Activated T-cell treated with anti-CD3 and anti-CD28 coated beads for 4 hours (primary cell): ENCODE results near the gene RDX.

Source experiments
- DNase-seq: peaks from one replicate; pipeline ENCODE4 v3.0.0-alpha.2; 2020

The RDX gene

DNA sequence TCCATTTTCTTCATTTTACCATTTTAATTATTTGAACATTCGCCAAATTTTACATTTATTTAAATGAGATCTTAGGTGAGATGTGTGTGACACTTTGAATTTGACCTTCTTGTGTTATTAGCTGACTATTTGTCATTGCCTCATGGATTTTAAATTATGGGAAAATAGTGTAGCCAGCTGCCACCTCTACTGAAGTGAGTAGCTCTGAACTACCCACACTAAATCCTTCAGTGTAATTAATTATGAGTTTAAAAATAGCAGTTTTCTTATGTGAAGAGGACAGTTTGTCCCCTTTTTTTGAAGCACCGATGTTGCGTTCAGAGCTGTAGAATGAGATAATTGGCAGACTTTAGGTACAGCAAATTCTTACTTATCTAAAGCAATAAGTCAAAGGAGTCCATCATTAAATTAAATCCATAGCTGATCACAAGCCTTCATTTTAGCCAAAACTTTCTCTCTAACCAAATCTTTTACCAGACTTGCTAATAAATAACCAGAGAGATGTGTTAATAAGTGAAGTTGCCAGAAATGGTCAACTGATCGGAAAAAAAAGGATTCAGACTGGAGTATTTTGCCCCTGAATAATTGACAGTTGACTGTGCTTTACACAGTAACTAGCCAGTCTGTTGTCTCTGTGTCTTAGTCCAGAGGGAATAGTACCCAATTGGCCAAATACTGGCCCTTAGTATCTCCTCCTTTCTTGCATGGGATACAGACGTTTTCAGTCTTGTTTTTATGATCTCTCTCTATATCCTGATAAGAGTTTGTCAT is 128.2 kb downstream of the RDX start:
- no peak for DNase-seq

DNA sequence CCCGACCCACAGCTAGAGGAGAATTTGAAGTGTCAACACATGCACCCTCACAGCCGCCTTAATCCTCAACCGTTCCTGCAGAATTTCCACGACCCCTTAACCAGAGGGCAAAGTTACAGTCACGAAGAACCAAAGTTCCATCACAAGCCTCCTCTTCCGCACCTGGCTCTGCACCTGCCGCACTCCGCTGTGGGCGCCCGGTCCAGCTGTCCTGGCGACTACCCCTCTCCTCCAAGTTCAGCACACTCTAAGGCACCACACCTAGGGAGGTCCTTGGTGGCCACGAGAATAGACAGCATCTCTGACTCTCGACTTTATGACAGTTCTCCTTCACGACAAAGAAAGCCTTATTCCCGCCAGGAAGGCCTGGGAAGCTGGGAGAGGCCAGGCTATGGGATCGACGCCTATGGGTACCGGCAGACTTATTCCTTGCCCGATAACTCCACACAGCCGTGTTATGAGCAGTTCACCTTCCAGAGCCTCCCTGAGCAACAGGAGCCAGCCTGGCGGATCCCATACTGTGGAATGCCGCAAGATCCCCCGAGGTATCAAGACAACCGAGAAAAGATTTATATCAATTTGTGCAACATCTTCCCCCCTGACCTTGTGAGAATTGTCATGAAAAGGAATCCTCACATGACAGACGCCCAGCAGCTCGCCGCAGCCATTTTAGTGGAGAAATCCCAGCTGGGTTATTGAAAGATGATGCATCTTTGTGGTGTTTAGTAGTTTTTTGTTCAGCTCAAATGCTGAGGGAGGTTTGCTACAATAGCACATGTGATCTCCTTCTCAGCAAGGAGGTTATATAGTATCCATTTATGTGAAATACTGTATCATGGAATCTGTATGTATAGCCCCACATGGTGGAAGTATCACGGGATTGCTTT is 131.1 kb downstream of the RDX start:
- no peak for DNase-seq

DNA sequence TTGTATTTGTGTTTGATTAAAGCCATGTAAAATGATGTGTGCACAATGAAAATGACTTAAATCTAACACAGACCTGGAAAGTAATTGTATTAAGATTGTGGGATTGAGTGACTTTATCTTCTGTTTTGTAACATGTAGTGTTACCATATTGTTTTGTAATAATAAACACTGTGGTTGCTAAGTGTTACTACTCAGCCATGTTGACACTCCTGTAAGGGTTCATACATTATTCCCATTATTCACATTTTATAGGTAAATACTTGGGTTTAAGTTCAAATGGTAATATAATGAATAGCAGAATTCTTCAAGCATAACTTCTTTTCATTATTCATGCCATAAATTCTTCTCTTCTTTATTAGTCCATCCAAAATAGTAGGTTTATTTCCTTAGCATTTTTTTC is 134.2 kb downstream of the RDX start:
- no peak for DNase-seq

DNA sequence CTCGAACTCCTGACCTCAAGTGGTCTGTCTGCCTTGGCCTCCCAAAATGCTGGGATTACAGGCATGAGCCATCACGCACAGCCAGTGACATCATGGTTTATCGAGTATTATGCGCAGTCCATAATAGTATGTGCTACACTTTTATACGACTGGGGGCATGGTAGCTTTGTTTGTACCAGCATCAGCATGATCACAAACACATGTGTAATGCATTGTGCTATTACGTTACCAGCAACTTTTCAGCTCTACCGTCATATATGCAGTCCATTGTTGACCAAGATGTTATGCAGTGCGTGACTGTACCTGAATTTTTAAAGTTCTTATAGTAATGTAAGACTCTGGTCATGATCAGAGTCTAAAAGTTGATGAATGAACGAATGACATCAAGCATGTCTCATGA is 135.4 kb downstream of the RDX start:
- no peak for DNase-seq

DNA sequence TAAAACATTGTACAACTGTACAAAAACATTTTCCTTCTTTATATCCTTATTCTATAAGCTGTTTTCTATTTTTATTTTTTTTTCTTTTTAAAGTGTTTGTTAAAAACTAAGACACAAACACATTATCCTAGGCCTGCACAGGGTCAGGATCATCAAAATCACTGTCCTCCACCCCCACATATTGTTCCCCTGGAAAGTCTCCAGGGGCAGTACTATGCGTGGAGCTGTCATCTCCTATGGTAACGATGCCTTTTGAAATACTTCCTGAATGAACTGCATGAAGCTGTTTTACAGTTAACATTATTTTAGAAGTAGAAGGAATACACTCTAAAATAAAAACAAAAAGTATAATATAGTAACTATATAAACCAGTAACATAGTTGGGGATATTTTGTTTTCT is 136.0 kb downstream of the RDX start:
- DNase-seq, result no peak

DNA sequence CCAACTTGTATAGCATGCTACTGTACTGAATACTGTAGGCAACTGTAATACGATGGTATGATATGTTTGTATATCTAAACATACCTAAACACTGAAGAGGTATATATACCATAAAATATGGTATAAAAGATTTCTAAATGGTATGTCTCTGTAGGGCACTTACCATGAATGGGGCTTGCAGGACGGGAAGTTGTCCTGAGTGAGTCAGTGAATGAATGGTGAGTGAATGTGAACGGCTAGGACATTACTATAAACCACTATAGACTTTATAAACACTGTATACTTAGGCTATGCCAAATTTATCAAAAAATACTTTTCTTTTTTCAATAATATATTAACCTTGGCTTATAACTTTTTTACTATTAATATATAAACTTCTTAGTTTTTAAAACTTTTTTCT is 136.4 kb downstream of the RDX start:
- DNase-seq, result no peak

DNA sequence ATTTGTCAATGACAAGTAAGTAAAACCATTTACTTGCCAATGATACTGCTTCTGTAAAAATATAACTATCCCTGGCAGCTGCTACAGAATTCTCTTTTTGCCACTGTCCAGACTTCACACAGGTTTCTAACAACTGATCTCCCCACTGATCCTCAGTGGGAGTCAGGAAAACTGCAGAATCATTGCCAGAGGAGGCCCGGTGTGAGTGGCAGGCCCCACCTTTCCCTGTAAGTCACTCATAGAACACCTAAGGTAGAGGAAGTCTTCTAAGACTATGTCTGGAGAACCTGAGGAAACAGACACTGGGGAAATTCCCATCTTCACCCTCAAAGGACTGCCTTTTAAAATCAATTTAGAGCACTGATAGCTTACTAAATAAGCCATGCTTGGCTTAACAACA is 136.9 kb downstream of the RDX start:
- no peak for DNase-seq

DNA sequence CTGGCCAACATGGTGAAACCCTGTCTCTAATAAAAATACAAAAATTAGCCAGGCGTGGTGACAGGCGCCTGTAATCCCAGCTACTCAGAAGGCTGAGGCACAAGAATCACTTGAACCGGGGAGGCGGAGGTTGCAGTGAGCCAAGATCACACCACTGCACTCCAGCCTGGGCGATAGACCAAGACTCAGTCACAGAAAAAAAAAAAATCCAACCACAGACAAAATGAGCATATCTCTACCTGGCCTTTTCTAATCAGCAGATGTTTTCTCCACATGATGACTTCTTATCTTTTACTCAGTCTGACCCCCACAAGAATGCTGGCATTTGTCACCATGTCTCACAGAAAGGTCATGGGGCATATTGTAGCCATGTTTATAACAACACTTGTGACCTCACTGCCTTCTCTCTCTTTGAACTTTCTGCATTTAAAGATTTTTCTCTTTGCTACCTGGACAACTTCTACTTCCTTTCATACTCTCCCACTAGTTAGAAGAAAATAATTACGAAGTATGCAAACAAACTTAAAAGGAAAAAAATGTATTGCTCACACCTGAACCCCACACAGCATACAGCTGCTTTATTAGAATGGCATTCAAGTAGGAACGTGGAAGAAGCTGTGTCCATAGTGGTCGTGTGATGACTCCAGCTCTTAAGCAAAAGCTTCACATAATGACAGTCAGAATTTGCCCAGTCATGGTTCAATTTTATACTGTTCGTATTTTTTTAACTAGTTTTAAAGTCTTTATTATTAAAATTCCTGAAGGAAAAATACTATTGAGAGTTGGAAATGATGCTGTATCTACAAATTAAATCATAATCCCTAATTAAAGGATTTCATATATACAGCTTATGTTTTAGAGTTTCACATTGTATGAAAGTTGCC is 137.9 kb downstream of the RDX start:
- no peak for DNase-seq

DNA sequence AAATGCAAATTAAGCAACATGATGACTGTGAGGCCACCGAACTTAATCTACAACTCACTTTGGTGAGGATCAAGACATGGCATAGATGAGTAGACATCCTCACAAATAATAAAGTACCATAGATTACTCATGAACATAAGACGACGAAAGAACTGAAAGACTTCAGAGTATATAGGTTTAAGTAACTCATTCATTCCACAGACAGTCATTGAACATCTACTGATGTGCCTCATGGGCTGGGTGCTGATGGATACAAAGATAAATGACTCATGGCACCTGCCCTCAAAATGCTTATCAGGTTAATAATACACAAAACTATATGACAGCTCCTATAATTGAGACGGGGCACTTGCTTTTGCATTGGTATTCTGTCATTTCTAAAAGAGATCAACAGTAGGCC is 139.9 kb downstream of the RDX start:
- DNase-seq, result no peak

DNA sequence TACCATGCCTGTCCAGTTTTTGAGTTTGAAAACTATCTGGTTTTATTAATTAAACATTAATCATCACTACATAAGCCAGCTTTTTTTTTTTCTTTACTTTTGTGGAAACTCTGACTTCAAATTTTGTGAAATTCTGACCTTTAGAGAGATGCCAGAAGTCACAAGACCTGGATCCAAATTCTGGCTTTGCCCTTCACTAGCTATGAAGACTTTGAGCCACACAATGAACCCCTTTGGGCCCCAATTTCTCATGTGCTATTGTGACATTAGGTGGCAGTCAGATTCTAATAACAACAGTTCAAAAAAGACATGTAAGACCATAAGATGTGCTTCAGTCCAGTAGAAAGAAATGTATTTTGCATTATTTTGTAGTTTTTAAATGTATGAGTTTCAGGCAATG is 142.9 kb downstream of the RDX start:
- DNase-seq, result no peak

DNA sequence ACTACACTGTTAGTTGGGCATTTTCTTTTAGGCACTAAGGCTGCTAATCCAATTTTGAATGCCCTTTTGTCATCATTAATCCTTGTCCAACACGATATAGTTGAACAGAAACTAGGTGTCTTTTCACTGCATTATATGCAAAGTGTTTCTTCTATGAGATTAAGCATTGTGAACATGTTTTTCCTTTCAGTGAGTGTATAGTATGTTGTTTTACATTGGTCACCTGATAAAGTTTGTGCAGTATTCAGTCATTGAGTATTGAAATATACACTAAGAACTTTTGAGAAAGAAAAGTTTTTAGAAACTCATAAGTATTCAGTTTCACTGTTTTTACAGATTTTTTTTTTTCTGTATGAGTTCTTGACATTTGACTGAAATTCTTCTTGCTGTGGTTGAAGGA is 144.2 kb downstream of the RDX start:
- no peak for DNase-seq

DNA sequence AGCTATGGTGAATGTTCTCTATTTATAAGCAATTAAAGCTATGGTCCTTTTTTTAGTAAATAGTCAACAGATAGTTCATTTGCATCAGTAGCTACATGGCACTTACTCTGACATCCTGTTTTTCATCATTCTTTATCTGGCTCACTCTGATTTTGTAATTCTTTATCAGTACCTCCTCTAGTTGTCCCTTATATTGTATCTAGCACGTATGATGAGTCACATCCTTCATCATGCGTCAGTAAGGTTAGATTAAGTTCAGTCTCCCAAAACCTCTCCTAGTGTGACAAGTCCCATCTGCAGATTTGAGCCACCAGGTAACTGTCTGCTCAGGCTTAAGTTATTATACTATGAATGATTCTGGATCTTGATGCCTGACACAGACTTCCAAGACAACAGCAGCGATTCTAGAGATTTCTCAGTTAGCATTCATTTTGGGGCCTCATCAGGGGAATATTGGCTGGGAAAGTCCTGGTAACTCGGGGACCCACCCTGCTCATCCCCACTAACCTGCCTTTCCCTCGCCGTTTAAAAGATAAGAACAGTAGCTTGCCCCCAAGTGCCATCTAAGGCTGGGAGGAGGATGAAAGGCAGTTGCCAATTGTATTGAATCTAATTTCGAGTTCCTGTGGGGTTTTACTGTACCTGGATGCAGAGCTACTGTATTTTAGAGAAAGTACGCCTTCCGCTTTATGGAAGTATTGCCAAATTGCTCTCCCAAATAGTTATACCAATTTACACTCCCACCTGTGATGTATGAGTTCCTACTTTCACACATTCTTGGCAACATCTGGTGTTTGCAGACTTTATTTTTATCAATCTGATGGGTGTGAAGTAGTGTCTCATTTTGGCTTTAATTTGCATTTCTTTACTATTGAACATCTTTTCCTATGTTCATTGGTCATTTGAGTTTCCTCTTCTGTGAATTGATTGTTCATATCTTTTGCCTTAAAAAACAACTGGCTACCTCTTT is 147.4 kb downstream of the RDX start:
- DNase-seq, result no peak

DNA sequence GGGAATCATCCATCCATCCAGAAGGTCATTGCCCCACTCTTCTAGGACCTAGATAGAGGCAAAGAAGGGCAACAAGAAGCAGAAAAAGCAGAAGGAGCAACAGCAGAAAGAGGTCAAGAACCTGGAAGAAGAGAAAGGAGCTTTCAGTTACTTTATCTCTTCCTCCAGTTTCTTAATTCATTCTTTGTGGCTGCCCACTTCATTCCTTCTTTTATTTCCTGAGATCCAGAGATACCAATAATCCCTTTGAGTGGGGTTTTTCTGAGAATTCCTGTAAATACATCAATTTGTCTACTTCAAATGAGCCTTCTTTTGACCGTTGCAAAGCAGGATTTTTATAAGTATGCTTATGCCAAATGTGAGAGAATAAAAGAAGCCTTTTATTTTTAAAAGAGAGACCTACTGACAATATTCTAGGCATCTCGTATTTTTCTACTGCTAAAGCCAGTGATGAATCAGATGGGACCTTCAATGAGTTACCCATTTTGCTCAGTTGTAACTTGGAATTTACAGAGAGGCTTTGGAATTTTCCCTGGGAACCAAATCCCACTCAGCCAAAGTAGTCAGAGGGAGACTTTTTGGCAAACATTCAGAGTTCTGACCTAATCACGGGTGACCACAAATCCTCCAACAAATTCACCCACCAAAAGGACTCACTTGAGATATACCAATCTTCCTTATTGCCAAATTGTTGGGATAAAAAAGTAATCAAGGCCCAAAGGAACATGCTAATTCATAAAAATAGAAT is 148.3 kb downstream of the RDX start:
- DNase-seq, result no peak

DNA sequence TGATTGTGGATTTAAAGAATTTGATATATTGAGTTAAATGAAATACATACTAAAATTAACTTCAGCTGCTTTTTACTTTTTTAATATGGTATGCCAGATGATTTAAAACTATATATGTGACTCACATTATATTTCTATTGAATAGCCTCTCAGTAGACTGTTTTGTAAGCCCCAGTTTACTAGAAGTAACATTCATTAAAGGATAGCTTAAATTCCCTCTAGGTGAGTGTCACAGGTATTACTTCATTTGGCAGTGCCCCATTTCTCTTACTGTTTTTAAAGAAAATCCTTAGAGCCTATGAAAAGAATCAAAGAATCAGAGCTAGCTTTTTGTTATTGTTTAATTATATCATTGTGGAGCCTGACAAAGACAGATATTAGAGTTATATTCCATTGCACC is 154.6 kb downstream of the RDX start:
- DNase-seq, result no peak

DNA sequence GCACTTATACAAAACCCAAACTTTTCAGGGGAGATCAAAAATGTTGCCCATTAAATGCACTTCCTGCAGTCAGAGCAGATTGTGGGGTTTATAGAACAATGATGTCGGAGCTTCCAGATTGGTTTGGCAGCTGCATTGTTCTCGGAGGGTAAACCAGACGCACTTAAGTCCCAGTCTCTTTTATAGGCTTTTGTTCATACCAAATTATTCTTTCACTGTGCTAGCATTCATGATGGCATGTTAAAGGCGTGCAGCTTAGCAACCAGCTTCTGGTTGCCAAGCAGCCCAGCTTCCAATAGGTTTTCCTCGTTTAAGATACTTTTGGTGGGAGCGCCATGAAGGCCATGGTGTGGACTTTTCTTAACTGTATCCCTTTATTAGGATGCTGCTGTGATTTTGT is 162.3 kb downstream of the RDX start:
- no peak for DNase-seq

DNA sequence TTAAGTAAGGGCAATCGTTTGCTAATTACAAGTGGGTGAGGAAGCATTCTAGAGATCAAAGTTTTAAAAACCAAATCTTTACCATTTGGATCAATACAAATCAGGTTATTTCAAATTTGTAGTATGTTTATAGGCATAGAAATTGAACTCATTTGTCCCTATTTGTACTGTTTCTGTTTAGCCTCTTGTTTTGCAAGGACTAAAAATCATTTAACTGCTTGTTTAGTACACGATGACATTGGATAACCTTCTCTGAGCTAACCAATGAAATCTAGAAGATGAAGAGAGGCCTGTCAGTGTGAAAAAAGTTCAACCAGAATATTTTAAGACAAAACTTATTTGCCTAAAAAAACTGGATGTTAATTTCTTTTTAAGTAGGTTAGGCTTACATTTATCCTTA is 163.3 kb downstream of the RDX start:
- no peak for DNase-seq

DNA sequence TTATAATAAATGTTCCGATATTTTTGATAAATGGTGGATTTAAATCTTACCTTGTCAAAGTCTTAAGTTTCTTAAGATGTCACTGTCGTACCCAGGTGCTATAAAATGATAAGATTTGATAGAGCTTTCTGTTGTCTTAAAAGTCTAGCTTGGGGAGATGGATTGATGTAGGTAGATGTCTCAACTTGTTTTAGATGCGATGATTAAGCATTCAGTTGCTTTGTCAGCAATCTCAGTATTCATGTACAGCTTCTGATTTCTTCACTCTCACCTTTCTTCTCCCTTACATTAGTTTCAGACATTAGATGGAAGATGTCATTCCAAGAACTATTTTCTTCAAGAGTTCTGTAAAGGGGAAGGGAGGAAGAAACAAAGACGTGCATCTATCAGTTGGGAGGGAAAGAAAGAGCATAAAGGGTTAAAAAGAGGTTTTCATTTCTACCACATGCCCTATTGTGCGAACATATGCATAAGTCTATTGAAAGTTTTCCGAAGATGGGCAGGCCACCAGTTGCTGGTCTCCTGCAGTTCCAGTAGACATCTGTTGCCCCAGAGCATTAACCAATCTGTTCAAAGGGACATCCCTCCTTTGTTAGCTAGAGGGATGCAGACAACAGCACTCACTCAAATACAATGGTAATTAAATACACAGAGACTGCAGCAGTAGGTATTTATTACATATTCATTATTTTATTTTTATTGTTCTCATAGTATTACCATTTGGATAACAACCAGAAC is 164.9 kb downstream of the RDX start:
- no peak for DNase-seq

DNA sequence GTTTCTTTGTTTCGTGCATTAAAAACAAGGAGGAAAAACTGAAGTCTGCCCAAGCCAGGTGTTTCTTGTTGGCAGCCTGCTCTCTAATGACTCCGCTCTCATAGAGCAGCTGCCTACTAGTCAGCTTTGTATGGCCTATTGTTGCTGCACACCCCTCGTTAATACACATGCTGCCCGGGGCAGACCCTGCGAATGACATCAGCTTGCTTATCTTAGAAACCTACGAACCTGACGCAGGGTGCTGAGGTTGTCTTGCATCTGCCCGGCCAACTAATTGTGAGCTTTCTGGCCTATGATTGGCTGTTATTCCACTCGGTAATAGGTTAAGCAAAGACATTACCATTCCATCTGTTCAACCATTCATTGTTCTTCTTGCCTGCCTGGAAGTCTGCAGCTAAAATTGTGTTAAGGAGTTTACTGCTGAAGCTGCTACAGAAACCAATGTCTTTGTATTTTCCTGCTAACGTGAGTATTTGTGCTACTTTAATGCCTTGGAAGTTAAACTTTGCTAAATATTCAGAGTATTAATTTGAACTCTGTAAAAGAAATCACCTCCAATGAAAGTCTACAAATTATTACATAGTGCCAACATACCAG is 165.7 kb downstream of the RDX start:
- DNase-seq, result no peak

DNA sequence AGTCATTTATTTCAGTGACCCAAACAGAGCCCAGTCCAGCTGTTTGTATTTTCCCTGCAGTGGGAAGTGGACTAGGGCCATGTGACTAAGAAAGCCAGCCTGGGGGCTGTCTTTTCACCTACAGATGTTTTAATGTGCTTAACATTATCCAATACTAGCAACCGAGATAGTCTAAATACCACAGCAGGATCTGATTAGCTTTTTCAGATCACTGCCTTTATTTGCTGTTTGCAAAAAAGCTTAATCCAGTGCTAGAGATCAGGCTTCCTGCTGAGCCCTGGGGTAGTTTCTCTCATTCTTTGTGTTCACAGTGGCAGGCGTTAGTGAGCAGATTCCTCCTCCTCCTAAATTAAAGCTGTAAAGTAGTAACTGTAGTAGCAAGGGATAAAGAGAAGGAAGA is 168.3 kb downstream of the RDX start:
- DNase-seq, result no peak

DNA sequence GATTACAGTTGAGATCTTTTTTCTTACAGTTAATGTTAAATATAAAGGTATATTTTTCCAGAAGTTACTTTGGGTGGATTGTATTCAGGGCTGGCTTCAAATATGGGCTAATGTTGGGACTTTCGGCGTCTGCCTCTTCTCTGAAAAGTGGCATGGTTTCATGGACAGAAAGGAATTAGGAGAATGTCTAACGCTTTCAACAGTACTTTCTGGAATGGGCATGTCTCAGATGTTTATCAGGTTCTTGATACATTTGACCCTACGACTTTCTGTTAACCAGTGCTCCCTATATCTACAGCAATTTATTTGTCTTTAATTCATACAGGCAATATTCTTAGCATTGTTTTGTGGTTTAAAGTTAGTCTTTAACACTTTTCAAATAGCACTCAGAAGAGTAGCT is 169.5 kb downstream of the RDX start:
- no peak for DNase-seq
